Umbilical cord (tissue), 2 donors: ENCODE measurements around the gene PAGE2B. TPM values are rescaled to one million over a fixed set of nuclear protein-coding genes. Genes with fewer than 3 reads are reported as not detected.
"Not testable (repeated sequence)": the region's sequence is repeated elsewhere in the genome, so short reads cannot be mapped to it uniquely, and the experiment has no call there.

Source experiments
- DNase-seq: peaks from one replicate; pipeline ENCODE4 v3.0.0-alpha.2; 2015; ENCODE audit warnings: low spot score
- total RNA-seq: library from RNA; depleted of rRNA; stranded (reverse); fragments of >200 nt; gene quantifications from one replicate; pipeline ENCODE4 v1.2.3, GENCODE V29; 2014; ENCODE audit warnings: low replicate concordance; ENCODE audit not compliant: insufficient read depth

PAGE2B gene
- total RNA-seq, 1 donor from 2014 or later: not detected

DNA sequence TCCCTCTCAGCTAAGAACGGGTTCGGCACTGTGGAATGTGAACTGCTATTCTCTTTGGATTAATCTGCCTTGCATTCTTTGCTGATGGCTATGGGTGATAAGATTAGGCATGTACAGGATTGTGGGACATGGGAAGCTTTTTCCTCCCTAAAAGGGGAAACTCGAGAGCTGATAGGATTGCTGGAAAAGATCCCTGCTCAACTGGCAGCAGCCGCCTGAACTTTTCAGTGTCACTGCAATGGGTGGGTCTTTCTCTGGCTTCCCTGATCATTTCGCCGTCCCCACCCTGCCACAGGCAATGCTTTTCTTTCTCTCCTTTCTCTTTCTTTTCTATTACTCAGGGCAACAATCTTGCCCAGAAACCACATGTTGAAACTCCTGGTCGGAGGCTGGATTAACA lies 34.5 kb downstream of the PAGE2B start:
- peak; percentile 26 for DNase-seq

DNA sequence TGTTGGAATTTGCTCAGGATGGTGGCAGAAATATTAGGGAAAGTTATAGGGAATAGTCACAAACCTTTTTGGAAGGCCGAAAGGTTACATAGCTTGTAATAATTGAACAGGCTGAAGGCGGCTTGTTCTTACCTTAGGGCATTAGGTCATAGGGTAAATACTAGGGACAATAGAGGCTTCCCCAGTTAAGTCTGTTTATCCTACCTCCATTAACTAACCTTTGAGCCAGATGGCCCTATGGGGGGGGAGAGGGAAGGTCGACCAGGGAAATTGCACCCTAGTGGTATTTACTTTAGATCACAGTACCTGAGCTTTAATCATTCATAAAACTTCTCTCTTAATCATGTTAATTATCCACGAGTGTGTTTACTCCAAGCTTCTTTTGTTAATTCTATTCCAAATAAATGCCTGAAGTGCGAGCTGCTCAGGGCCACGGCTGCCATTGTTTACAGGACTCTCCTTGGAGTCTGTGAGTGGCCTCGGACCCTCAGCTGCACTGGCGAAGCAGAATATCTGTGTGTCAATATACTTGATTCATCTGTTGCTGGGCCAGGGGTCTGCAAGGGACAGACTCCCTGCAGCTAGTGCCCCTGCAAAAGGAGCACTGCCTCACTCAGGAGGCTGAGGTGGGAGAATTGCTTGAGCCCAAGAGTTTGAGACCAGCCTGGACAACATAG lies 36.9 kb downstream of the PAGE2B start:
- no peak for DNase-seq

DNA sequence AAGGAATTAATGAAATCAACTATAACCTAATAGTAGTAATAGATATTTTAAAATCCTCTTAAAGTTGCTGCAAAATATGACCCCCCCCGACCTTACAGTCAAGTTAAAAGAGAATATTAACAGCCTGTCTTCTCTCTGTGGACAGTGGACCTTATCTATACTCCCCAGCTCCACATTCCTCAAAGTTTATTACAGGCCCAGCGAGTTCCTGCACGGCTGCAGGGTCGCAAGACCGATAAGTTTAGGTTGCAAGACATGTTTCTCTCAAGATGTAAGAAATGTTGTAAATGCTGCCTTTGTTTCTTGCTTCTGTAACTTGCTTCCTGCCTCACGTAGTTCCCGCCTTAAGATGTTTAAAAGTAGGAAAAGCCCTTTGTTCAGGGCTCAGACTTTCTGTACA lies 41.8 kb downstream of the PAGE2B start:
- not testable (repeated sequence) for DNase-seq

GRCh38 chrX:55118574-55118973 lies 43.7 kb downstream of the PAGE2B start:
- no peak for DNase-seq

- no peak for DNase-seq
These were observed 44.4 kb downstream of the PAGE2B start for GRCh38 chrX:55119271-55119670.

GRCh38 chrX:55119712-55120111 lies 44.9 kb downstream of the PAGE2B start:
- DNase-seq: no peak

GRCh38 chrX:55120761-55121358 lies 46.0 kb downstream of the PAGE2B start:
- no peak for DNase-seq

DNA sequence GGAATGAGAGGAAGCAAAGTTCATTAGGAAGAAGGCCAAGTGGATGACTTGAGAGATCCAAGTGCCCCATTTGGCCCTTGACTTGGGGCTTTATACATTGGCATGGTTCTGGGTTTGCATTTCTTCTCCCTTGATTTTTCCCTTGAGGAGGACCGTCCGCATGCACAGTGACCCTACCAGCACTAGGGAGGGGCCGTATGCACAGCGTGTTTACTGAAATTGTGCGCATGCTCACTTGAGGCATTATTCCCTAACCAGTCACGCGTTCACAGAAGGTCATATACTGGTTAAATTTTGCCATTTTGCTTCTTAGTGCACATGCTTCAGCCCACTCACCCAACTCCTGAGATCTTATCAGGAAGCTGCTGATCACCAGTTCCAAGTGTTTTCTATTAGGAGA lies 49.1 kb downstream of the PAGE2B start:
- no peak for DNase-seq

- DNase-seq: no peak
These were observed 52.9 kb downstream of the PAGE2B start for GRCh38 chrX:55127692-55128091.

Other genes with a start within 250 kb of the PAGE2B start
- gene TRO, start 154.2 kb upstream of the PAGE2B start, total RNA-seq: 34.2 TPM
- not detected for gene PFKFB1, start 80.8 kb upstream of the PAGE2B start, total RNA-seq
- 4.3 TPM for gene APEX2, start 74.7 kb upstream of the PAGE2B start, total RNA-seq
- 160 TPM for gene ALAS2, start 44.1 kb upstream of the PAGE2B start, total RNA-seq
- gene PAGE2, start 14.0 kb downstream of the PAGE2B start, total RNA-seq: not detected
- gene PAGE5, start 145.3 kb downstream of the PAGE2B start, total RNA-seq: not detected
- gene PAGE3, start 189.9 kb downstream of the PAGE2B start, total RNA-seq: not detected